ENCODE data around the gene PIP4P1. TPM values are rescaled to one million over a fixed set of nuclear protein-coding genes. Genes with fewer than 3 reads are reported as not detected.

Gene PIP4P1
- total and polyA plus RNA-seq, 2 of the 8 experiments (the other 6 are each of a cell fraction or from before 2014, with no cell fraction given), result 29.5 to 60.0 TPM

DNA sequence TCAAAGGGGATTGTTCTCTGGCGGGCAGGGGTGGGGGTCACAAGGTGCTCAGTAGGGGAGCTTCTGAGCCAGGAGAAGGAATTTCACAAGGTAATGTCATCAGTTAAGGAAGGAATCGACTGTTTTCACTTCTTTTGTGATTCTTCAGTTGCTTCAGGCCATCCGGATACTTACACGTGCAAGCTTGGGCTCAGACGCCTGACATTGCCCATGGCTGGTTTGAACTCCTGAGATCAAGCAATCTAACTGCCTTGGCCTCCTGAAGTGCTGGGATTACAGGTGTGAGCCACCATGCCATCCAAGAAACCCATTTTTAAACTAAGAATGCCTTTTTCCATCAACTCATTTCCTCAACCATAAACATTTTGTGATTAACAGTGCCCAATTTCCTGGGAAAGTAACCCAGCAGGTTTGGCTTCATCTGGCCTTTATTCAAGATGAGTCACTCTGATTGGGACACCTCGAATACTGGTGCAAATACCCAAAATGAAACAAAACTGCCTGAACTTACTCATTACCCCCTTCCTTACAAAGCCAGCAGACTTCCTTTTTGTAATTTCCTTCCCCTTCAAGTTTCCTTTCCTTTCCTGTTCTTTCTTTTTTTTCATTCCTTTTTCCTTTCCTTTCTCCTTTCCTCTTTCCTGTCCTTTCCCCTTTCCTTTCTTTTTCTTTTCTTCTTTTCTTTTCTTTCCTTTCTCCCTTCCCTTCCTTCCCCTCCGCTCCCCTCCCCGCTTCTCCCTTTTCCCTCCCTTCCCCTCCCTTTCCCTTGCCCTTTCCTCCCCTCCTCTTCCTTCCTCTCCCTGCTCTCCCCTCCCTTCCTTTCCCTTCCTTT lies 33.9 kb upstream of the PIP4P1 start (continued):
- TF ChIP-seq JUN (IDR thresholded peaks at IDR 0.05; ENCODE audit: low read depth, low read length) (no peak), GABPA (IDR thresholded peaks at IDR 0.05; ENCODE audit: borderline replicate concordance, insufficient read depth, low read length) (no peak), SAP30 (IDR thresholded peaks at IDR 0.05; ENCODE audit: insufficient read depth, insufficient replicate concordance, low read length) (no peak), TAF1 (IDR thresholded peaks at IDR 0.05; ENCODE audit: low read depth, low read length) (no peak)
